ENCODE data around the gene NEGR1. TPM values are rescaled to one million over a fixed set of nuclear protein-coding genes. Genes with fewer than 3 reads are reported as not detected.

The NEGR1 gene
- total and polyA plus RNA-seq, 9 of the 15 experiments (the other 6 are each of a cell fraction or from before 2014, with no cell fraction given) = not detected

DNA sequence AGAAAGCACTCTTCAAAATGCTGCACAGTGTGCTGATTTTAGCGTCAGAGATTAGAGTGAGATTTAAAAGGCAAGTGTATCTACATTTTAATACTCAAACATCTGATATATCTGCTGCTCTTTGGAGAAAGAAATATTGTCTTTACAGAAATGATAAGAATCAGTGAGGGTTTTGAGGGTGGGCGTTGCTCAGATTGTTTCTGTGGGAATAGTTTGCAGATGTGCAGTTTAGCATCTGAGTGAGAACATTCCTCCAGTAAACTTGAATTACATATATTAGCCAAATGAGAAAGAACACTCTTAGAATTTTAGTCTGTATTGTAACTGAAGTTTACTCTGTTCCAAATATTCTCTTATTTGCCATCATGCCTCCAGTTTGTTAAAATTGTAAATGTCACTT, 549.2 kb downstream of the NEGR1 start:
- H3K27ac ChIP-seq (ENCODE audit: extremely low read depth, low read depth, low read length) = no peak overlapping the region
- H2AFZ ChIP-seq (ENCODE audit: low read depth, low read length) = no peak overlapping the region
- POLR2A ChIA-PET = no interaction called here
- CTCF ChIA-PET (ENCODE audit: low intra/inter-chr PET ratio) = no interaction called here
- FAIRE-seq (no peak), DNase-seq (ENCODE audit: extremely low read depth in 1 of 4, low spot score in 3 of 4) (no peak), ATAC-seq (no peak)
- no peak overlapping the region for H3K4me2 ChIP-seq (ENCODE audit: insufficient read depth, low read length)
- no peak overlapping the region for H3K9ac ChIP-seq (ENCODE audit: insufficient read depth in 1 of 2, low read depth in 2 of 2, low read length in 2 of 2)
- in situ Hi-C loops (cut with MboI) = no loop called here
- intact Hi-C loops (cut with micrococcal nuclease) = no loop called here
- H4K20me1 ChIP-seq (replicated peaks; ENCODE audit: control insufficient read depth, insufficient read depth, low read length) = no peaks in the 10 kb centered on the region
- no TSS peak for BruUV-seq (replicated peaks)
- H3K4me1 ChIP-seq (replicated peaks in 1 of 2; ENCODE audit: control insufficient read depth in 2 of 2, insufficient read depth in 2 of 2, low read length in 2 of 2) = no peaks in the 10 kb centered on the region
- no peaks in the 10 kb centered on the region for H3K79me2 ChIP-seq (ENCODE audit: control insufficient read depth, insufficient read depth, low read length)
- 0% methylated on average over 2 of the region's 2 CpGs for WGBS (ENCODE audit: insufficient coverage, low coverage, missing lambda C conversion rate)
- no peak overlapping the region for H3K4me3 ChIP-seq
- H3K9me3 ChIP-seq (replicated peaks; ENCODE audit: control insufficient read depth, insufficient read depth, low read depth, low read length) = no peaks in the 10 kb centered on the region
- no peaks in the 10 kb centered on the region for H3K27me3 ChIP-seq (ENCODE audit: control insufficient read depth in 2 of 2, insufficient read depth in 2 of 2, low read length in 2 of 2)
- H3K9me1 ChIP-seq (ENCODE audit: control insufficient read depth, insufficient read depth, low read length) = no peaks in the 10 kb centered on the region
- no peaks in the 10 kb centered on the region for H3K36me3 ChIP-seq (ENCODE audit: control insufficient read depth, insufficient read depth, low read length)
- TF ChIP-seq ETV6 (IDR thresholded peaks at IDR 0.05; ENCODE audit: borderline replicate concordance in 1 of 2, low read depth in 2 of 2, low read length in 1 of 2) (no peak), ETV6 (CRISPR knock-in tag; IDR thresholded peaks at IDR 0.05; ENCODE audit: borderline replicate concordance) (no peak), ZNF140 (CRISPR knock-in tag; IDR thresholded peaks at IDR 0.05) (no peak), ZBTB8A (IDR thresholded peaks at IDR 0.05; ENCODE audit: partially characterized antibody) (no peak), MXI1 (IDR thresholded peaks at IDR 0.05; ENCODE audit: low read depth, low read length) (no peak), DACH1 (IDR thresholded peaks at IDR 0.05; ENCODE audit: partially characterized antibody) (no peak), TAL1 (IDR thresholded peaks at IDR 0.05) (no peak), SMARCA4 (IDR thresholded peaks at IDR 0.05) (no peak), CREB1 (IDR thresholded peaks at IDR 0.05) (no peak), CREB1 (CRISPR knock-in tag; IDR thresholded peaks at IDR 0.05) (no peak), YY1 (IDR thresholded peaks at IDR 0.05; ENCODE audit: borderline replicate concordance in 1 of 3, control insufficient read depth in 1 of 3, extremely low read depth in 1 of 3, insufficient read depth in 3 of 3, insufficient read length in 1 of 3, insufficient replicate concordance in 2 of 3, low read depth in 1 of 3, low read length in 2 of 3) (no peak), ZNF23 (CRISPR knock-in tag; IDR thresholded peaks at IDR 0.05) (no peak), ZFX (CRISPR knock-in tag; IDR thresholded peaks at IDR 0.05) (no peak), ELF2 (CRISPR knock-in tag; IDR thresholded peaks at IDR 0.05) (no peak), ETS2 (tag; IDR thresholded peaks at IDR 0.05; ENCODE audit: borderline replicate concordance, poor library complexity, severe bottlenecking) (no peak), OTX1 (CRISPR knock-in tag; IDR thresholded peaks at IDR 0.05) (no peak), SP1 (CRISPR knock-in tag; IDR thresholded peaks at IDR 0.05) (no peak), GATAD2B (IDR thresholded peaks at IDR 0.05; ENCODE audit: borderline replicate concordance) (no peak)
- TF ChIP-seq, protein P1, sequence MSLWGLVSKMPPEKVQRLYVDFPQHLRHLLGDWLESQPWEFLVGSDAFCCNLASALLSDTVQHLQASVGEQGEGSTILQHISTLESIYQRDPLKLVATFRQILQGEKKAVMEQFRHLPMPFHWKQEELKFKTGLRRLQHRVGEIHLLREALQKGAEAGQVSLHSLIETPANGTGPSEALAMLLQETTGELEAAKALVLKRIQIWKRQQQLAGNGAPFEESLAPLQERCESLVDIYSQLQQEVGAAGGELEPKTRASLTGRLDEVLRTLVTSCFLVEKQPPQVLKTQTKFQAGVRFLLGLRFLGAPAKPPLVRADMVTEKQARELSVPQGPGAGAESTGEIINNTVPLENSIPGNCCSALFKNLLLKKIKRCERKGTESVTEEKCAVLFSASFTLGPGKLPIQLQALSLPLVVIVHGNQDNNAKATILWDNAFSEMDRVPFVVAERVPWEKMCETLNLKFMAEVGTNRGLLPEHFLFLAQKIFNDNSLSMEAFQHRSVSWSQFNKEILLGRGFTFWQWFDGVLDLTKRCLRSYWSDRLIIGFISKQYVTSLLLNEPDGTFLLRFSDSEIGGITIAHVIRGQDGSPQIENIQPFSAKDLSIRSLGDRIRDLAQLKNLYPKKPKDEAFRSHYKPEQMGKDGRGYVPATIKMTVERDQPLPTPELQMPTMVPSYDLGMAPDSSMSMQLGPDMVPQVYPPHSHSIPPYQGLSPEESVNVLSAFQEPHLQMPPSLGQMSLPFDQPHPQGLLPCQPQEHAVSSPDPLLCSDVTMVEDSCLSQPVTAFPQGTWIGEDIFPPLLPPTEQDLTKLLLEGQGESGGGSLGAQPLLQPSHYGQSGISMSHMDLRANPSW (CRISPR knock-in tag; IDR thresholded peaks at IDR 0.05) = no peak
- TF ChIP-seq, protein P2, sequence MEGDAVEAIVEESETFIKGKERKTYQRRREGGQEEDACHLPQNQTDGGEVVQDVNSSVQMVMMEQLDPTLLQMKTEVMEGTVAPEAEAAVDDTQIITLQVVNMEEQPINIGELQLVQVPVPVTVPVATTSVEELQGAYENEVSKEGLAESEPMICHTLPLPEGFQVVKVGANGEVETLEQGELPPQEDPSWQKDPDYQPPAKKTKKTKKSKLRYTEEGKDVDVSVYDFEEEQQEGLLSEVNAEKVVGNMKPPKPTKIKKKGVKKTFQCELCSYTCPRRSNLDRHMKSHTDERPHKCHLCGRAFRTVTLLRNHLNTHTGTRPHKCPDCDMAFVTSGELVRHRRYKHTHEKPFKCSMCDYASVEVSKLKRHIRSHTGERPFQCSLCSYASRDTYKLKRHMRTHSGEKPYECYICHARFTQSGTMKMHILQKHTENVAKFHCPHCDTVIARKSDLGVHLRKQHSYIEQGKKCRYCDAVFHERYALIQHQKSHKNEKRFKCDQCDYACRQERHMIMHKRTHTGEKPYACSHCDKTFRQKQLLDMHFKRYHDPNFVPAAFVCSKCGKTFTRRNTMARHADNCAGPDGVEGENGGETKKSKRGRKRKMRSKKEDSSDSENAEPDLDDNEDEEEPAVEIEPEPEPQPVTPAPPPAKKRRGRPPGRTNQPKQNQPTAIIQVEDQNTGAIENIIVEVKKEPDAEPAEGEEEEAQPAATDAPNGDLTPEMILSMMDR (IDR thresholded peaks at IDR 0.05 in 2 of 3, conservative IDR thresholded peaks at IDR 0.05 in 1 of 3; ENCODE audit: insufficient read depth in 2 of 3, low read depth in 1 of 3, low read length in 3 of 3) = no peak
